Breast epithelium (tissue), 3 donors: Measurements from ENCODE around the gene PTPRN2.
"Not testable (repeated sequence)": the region's sequence is repeated elsewhere in the genome, so short reads cannot be mapped to it uniquely, and the experiment has no call there.

Experiments
- CTCF ChIP-seq, 3 donors: fragments of 450-650 bp; IDR thresholded peaks; one replicate each; pipeline ENCODE4 v1.5.1; 2016 to 2017; ENCODE audit warnings: antibody characterized with exemption in 3 of 3, mild to moderate bottlenecking in 3 of 3, moderate library complexity in 3 of 3
- POLR2AphosphoS5 ChIP-seq, 3 donors: sonication (generic); formaldehyde crosslinking; IDR thresholded peaks; one replicate each; pipeline ENCODE4 v1.6.1; 2017; ENCODE audit warnings: antibody characterized with exemption in 3 of 3

GRCh38 chr7:158348039-158348438 lies 239.6 kb downstream of the PTPRN2 start:
- not testable (repeated sequence) for TF ChIP-seq POLR2AphosphoS5, CTCF (IDR thresholded peaks at IDR 0.05)
